Calu3 (cell line): ENCODE results near the gene ARGLU1. TPM values are rescaled to one million over a fixed set of nuclear protein-coding genes. Genes with fewer than 3 reads are reported as not detected.

Experiments
- BruUV-seq: library from RNA; stranded (reverse); fragments of 400-500 nt; replicated peaks from 2 replicates; lab custom pipeline; 2021; lab: Mats Ljungman, UMichigan
- CTCF ChIA-PET: fragments of 300-600 bp; sonication (Branson Sonifier 250); formaldehyde crosslinking; loops from one replicate; lab custom pipeline; 2022; ENCODE audit warnings: antibody characterized with exemption; lab: Charles Lee
- DNase-seq: peaks from one replicate; pipeline ENCODE4 v3.0.0; 2022
- H3K27ac Mint-ChIP-seq: one replicate; pipeline ENCODE4 v1.8.0; 2022; ENCODE audit warnings: mixed read lengths; ENCODE audit not compliant: unreplicated experiment
- H3K27me3 Mint-ChIP-seq: one replicate; pipeline ENCODE4 v1.8.0; 2022; ENCODE audit warnings: mixed read lengths; ENCODE audit not compliant: unreplicated experiment
- H3K36me3 Mint-ChIP-seq: one replicate; pipeline ENCODE4 v1.8.0; 2022; ENCODE audit warnings: mild to moderate bottlenecking, moderate library complexity, mixed read lengths; ENCODE audit not compliant: insufficient read depth, unreplicated experiment
- H3K4me1 Mint-ChIP-seq: one replicate; pipeline ENCODE4 v1.8.0; 2022; ENCODE audit warnings: mild to moderate bottlenecking, low read depth, mixed read lengths; ENCODE audit not compliant: unreplicated experiment
- H3K4me3 Mint-ChIP-seq: one replicate; pipeline ENCODE4 v1.8.0; 2022; ENCODE audit warnings: mild to moderate bottlenecking, low read depth, moderate library complexity, mixed read lengths; ENCODE audit not compliant: unreplicated experiment
- H3K9me3 Mint-ChIP-seq: one replicate; pipeline ENCODE4 v1.8.0; 2022; ENCODE audit warnings: low read depth, mixed read lengths; ENCODE audit not compliant: unreplicated experiment
- intact Hi-C: fragments of 100-400 bp; cut with micrococcal nuclease; formaldehyde crosslinking; loops from one replicate; pipeline ENCODE4 v1.10.0; 2022; ENCODE audit not compliant: unreplicated experiment
- total RNA-seq: library from RNA; stranded (reverse); gene quantifications from 2 replicates; pipeline ENCODE4 v1.2.3, GENCODE V29; 2022
- TF ChIP-seq, protein P1 (sequence below): fragments of 200-600 bp; IDR thresholded peaks from one replicate; pipeline ENCODE4 v1.8.0; 2022; ENCODE audit warnings: antibody characterized with exemption; ENCODE audit not compliant: unreplicated experiment

Gene ARGLU1
- total RNA-seq, 1 experiment from 2014 or later, result 28.8 TPM

DNA sequence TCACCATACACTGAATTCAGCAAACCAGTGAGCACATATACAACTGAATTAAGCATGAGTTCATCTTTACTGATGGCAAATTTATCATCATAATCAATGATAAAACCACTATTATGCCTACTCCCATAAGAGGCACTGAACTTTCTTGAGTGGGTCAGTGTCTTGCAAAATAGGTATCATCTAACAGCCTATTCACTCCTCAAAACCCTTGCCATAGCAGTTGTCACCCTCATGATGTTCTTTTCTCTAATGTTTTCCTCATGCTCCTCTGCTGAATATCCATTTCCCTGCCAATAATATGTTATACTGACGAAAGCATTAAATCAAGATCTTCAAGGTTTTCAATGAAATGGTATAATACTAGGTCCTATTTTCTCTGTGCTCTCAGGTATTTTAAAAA lies 5.6 kb downstream of the ARGLU1 start:
- Mint-ChIP-seq H3K4me1 (peaks cover 13% of the 10 kb centered on the region), H3K27me3 (no peaks in the 10 kb centered on the region), H3K36me3 (peaks cover 10% of the 10 kb centered on the region), H3K9me3 (no peaks in the 10 kb centered on the region), H3K27ac (no peak overlapping the region), H3K4me3 (no peak overlapping the region)
- no TSS peak for BruUV-seq
- no peak for DNase-seq
- TF ChIP-seq, protein P1, sequence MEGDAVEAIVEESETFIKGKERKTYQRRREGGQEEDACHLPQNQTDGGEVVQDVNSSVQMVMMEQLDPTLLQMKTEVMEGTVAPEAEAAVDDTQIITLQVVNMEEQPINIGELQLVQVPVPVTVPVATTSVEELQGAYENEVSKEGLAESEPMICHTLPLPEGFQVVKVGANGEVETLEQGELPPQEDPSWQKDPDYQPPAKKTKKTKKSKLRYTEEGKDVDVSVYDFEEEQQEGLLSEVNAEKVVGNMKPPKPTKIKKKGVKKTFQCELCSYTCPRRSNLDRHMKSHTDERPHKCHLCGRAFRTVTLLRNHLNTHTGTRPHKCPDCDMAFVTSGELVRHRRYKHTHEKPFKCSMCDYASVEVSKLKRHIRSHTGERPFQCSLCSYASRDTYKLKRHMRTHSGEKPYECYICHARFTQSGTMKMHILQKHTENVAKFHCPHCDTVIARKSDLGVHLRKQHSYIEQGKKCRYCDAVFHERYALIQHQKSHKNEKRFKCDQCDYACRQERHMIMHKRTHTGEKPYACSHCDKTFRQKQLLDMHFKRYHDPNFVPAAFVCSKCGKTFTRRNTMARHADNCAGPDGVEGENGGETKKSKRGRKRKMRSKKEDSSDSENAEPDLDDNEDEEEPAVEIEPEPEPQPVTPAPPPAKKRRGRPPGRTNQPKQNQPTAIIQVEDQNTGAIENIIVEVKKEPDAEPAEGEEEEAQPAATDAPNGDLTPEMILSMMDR, result no peak
- CTCF ChIA-PET, result no interaction called here
- intact Hi-C loops, result no loop called here

DNA sequence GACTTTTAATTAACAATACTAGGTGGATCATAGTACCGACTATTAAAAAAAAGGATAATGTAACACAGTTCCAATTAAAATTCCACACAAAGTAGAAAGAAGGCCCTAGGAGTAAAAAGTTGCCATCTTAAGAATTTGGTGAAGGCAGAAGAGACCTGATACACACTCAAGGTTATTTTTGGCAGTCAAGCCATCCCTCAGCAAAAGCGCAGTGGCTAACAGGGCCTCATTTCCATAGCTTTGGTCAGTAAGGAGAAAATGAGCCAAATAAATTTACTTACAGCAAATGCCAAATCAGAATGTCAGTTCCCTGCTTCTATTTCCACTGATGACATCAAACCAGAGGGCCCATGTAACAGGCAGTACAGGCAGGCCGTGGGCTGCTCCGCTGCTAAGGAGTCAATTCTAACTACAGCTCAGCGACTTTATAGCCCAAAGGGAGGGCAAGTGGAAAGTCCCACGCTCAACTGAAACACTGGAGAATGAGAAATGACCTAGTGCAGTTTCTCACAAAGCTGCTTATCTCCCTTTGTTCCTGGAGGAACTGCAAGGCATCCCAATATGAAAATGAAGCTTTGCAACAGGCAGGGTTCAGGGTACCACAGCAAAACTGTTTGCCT lies 6.3 kb downstream of the ARGLU1 start:
- no TSS peak for BruUV-seq
- no peaks in the 10 kb centered on the region for H3K27me3 Mint-ChIP-seq
- no peak for DNase-seq
- no peaks in the 10 kb centered on the region for H3K9me3 Mint-ChIP-seq
- CTCF ChIA-PET, result no interaction called here
- peaks cover 13% of the 10 kb centered on the region for H3K4me1 Mint-ChIP-seq
- peaks cover 8% of the 10 kb centered on the region for H3K36me3 Mint-ChIP-seq
- H3K27ac Mint-ChIP-seq, result no peak overlapping the region
- TF ChIP-seq, protein P1, result no peak
- no peak overlapping the region for H3K4me3 Mint-ChIP-seq
- intact Hi-C loops, result no loop called here

DNA sequence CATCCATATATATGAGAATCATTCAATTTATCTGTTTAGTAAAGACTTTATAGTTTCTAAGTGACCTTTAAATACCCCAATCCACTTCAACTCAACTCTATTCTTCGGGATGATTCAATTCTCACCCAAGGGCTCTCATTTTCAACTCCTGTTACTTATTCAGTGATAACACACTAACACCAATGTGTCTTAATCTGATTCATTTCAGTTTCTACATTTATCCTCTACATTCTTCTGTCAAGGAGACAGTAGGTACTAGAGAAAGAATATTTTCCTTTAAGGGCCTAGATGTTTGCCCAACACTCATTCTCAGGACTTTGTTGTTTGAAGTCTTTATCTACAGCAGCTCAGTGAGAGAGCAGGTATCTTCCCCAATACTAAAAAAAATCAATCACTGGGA lies 7.1 kb downstream of the ARGLU1 start:
- no peak for DNase-seq
- Mint-ChIP-seq H3K9me3 (no peaks in the 10 kb centered on the region), H3K27ac (no peak overlapping the region), H3K36me3 (peaks cover 13% of the 10 kb centered on the region), H3K4me3 (no peak overlapping the region), H3K27me3 (no peaks in the 10 kb centered on the region), H3K4me1 (peaks cover 13% of the 10 kb centered on the region)
- no TSS peak for BruUV-seq
- CTCF ChIA-PET, result no interaction called here
- intact Hi-C loops, result no loop called here
- TF ChIP-seq, protein P1, result no peak

DNA sequence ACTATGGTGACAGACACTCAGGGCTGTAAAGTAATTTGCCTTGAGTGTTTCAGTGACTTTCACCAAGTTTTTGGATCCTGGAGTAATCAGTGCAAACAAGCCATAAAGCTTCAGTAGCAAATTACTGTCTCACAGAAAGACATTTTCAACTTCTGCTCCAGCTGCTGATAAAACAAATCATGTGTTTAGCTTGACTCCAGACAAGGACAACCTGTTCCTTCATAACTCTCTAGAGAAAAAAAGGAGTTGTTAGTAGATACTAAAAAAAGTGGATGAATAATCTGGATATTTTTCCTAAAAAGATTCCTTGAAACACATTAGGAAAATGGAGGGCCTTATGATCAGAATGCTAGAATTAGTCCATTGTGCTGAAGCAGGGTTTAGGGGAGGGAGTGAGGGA lies 9.4 kb downstream of the ARGLU1 start:
- no peak for DNase-seq
- CTCF ChIA-PET, result no interaction called here
- no peak overlapping the region for H3K27ac Mint-ChIP-seq
- intact Hi-C loops, result no loop called here
- no peaks in the 10 kb centered on the region for H3K27me3 Mint-ChIP-seq
- H3K4me3 Mint-ChIP-seq, result no peak overlapping the region
- TF ChIP-seq, protein P1, result no peak
- no TSS peak for BruUV-seq
- no peaks in the 10 kb centered on the region for H3K4me1 Mint-ChIP-seq
- H3K36me3 Mint-ChIP-seq, result peaks cover 19% of the 10 kb centered on the region
- no peaks in the 10 kb centered on the region for H3K9me3 Mint-ChIP-seq
